B cell (primary cell): Measurements from ENCODE around the gene MFSD8. TPM values are rescaled to one million over a fixed set of nuclear protein-coding genes. Genes with fewer than 3 reads are reported as not detected.

ENCODE experiments used
- ATAC-seq: fragments of 200-7000 bp; cut with Tn5 transposase; one replicate; pipeline ENCODE4 v1.10.0; 2021; ENCODE audit warnings: low read depth, mild to moderate bottlenecking, moderate number of reproducible peaks, moderate library complexity
- CTCF ChIA-PET: fragments of 350-600 bp; sonication (Branson Sonifier 250); formaldehyde crosslinking; loops from one replicate; lab custom pipeline; 2021; ENCODE audit warnings: antibody characterized with exemption, inconsistent platforms; lab: Charles Lee
- POLR2A ChIA-PET: fragments of 350-600 bp; sonication (Branson Sonifier 250); formaldehyde crosslinking; loops from one replicate; lab custom pipeline; 2021; ENCODE audit warnings: antibody characterized with exemption; lab: Charles Lee
- DNase-seq: peaks from one replicate; pipeline ENCODE4 v3.0.0; 2013
- H2AFZ ChIP-seq: 2 replicates; pipeline ENCODE4 v1.6.1; 2012; ENCODE audit warnings: mild to moderate bottlenecking, low read depth, low read length; ENCODE audit not compliant: insufficient read depth, poor library complexity, severe bottlenecking
- H3K27ac ChIP-seq, 2 donors: 1 replicate in 1 of 2; 2 replicates in 1 of 2; pipeline ENCODE4 v1.5.1; 2012 to 2013; ENCODE audit warnings: low read length in 2 of 2, mild to moderate bottlenecking in 2 of 2, moderate library complexity in 1 of 2
- H3K27me3 ChIP-seq, 4 experiments: fragments of 200-600 bp in 1 of 4; sonication (generic) in 1 of 4; replicated peaks in 1 of 4; 1 replicate in 2 of 4; 2 replicates in 2 of 4; pipeline versions ENCODE4 v1.6.1 to v1.7.0; 2013 to 2016; ENCODE audit warnings: low read length in 3 of 4, mild to moderate bottlenecking in 2 of 4, mixed read lengths in 1 of 4, moderate library complexity in 1 of 4; ENCODE audit not compliant: insufficient read depth in 4 of 4, control insufficient read depth in 3 of 4; ENCODE audit errors: control extremely low read depth in 1 of 4
- H3K36me3 ChIP-seq, 2 experiments: replicated peaks in 1 of 2; 1 replicate in 1 of 2; 2 replicates in 1 of 2; pipeline versions ENCODE4 v1.6.1 to v1.7.1; 2013; ENCODE audit warnings: low read length in 1 of 2; ENCODE audit not compliant: insufficient read depth in 2 of 2, control insufficient read depth in 1 of 2; ENCODE audit errors: control extremely low read depth in 1 of 2, extremely low read depth in 1 of 2
- H3K4me1 ChIP-seq, 2 donors: fragments of 200-600 bp in 1 of 2; sonication (generic) in 1 of 2; 1 replicate in 1 of 2; 2 replicates in 1 of 2; pipeline versions ENCODE4 v1.5.1 to v1.6.1; 2013 to 2017; ENCODE audit warnings: low read length in 2 of 2; ENCODE audit not compliant: control insufficient read depth in 2 of 2, insufficient read depth in 2 of 2
- H3K4me2 ChIP-seq: replicated peaks from 2 replicates; pipeline ENCODE3; 2012; ENCODE audit warnings: mild to moderate bottlenecking, low read depth, low read length; ENCODE audit not compliant: poor library complexity, severe bottlenecking
- H3K4me3 ChIP-seq, 5 experiments: fragments of 200-600 bp in 1 of 5; sonication (generic) in 1 of 5; 1 replicate in 3 of 5; 2 replicates in 2 of 5; pipeline versions ENCODE4 v1.5.1 to v1.7.0; 2011 to 2016; ENCODE audit warnings: low read length in 4 of 5, mild to moderate bottlenecking in 4 of 5, low read depth in 2 of 5, control low read depth in 1 of 5, moderate library complexity in 1 of 5; ENCODE audit not compliant: insufficient read depth in 1 of 5; ENCODE audit errors: control extremely low read depth in 1 of 5, extremely low read depth in 1 of 5
- H3K79me2 ChIP-seq: fragments of 200-600 bp; sonication (generic); one replicate; pipeline ENCODE4 v1.6.0; 2016; ENCODE audit warnings: low read length; ENCODE audit not compliant: control insufficient read depth, insufficient read depth
- H3K9ac ChIP-seq: fragments of 200-600 bp; sonication (generic); 2 replicates; pipeline ENCODE4 v1.6.1; 2017; ENCODE audit warnings: mild to moderate bottlenecking, low read length, moderate library complexity
- H3K9me3 ChIP-seq, 3 donors: one replicate each; pipeline versions ENCODE4 v1.6.1 to v1.7.1; 2013; ENCODE audit warnings: low read length in 2 of 3; ENCODE audit not compliant: control insufficient read depth in 2 of 3, insufficient read depth in 1 of 3; ENCODE audit errors: control extremely low read depth in 1 of 3
- H4K20me1 ChIP-seq: 2 replicates; pipeline ENCODE4 v1.6.0; 2012; ENCODE audit warnings: mild to moderate bottlenecking, low read length; ENCODE audit not compliant: insufficient read depth, control insufficient read depth, poor library complexity, severe bottlenecking
- H3K27ac Mint-ChIP-seq: one replicate; pipeline ENCODE4 v1.8.0; 2021; ENCODE audit warnings: mixed read lengths
- H3K27me3 Mint-ChIP-seq: one replicate; pipeline ENCODE4 v1.8.0; 2021; ENCODE audit warnings: mixed read lengths
- H3K4me1 Mint-ChIP-seq: one replicate; pipeline ENCODE4 v1.8.0; 2021; ENCODE audit warnings: mixed read lengths
- H3K4me3 Mint-ChIP-seq: one replicate; pipeline ENCODE4 v1.8.0; 2021; ENCODE audit warnings: mixed read lengths
- H3K9me3 Mint-ChIP-seq: one replicate; pipeline ENCODE4 v1.8.0; 2022; ENCODE audit warnings: mixed read lengths; ENCODE audit not compliant: insufficient read depth
- CTCF ChIP-seq: fragments of 200-600 bp; IDR thresholded peaks from one replicate; pipeline ENCODE4 v1.8.0; 2022; ENCODE audit warnings: antibody characterized with exemption, mild to moderate bottlenecking
- EZH2 ChIP-seq: IDR thresholded peaks from 2 replicates; pipeline ENCODE4 v1.6.1; 2012; ENCODE audit warnings: borderline replicate concordance, low read depth, mild to moderate bottlenecking, moderate library complexity, low read length; ENCODE audit not compliant: insufficient read depth, poor library complexity, severe bottlenecking
- WGBS: methylation state at CpG from one replicate; pipeline ENCODE4 v1.1.5; 2013; ENCODE audit warnings: missing lambda C conversion rate; ENCODE audit not compliant: insufficient coverage; 5-methylcytosine and 5-hydroxymethylcytosine counted together
- intact Hi-C: fragments of 100-400 bp; cut with micrococcal nuclease; formaldehyde crosslinking; loops from one replicate; pipeline ENCODE4 v1.10.0; 2022
- polyA plus RNA-seq: library from polyadenylated mRNA; depleted of rRNA; stranded (reverse); fragments of >200 nt; gene quantifications from 2 replicates; pipeline ENCODE4 v1.2.3, GENCODE V29; 2012
- total RNA-seq, 2 donors: library from RNA; stranded (reverse); fragments of 120-200 nt in 1 of 2; gene quantifications; 1 replicate in 1 of 2; 2 replicates in 1 of 2; pipeline versions ENCODE4 v1.2.3 to v1.2.4, GENCODE V29; 2013 to 2022

The MFSD8 gene
- total and polyA plus RNA-seq, 2 donors (not counting 1 experiment from before 2014, with no cell fraction given), result 18.4 to 53.1 TPM

DNA sequence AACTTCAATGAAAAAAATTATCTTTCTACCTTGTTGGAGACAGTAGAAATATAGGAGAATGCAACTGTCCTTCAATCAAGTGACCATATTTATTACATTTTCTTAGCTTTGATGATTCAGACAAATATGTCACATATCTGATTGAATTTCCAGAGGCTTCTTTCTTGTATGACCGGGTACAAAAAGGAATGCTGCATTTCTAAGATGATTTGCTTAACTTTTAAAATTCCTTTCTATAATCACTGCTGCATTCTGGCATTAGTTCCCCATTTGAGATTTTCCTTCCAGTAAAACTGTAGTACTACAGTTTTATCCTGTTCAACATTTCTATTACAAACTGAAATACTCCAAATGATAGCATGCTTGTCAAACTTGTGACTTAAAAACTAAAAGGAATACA is 5.2 kb downstream of the MFSD8 start:
- H3K4me1 ChIP-seq, result peaks cover 0 to 6% of the 10 kb centered on the region in 2 donors
- no peak overlapping the region for H3K27ac ChIP-seq
- no peak for ATAC-seq
- H4K20me1 ChIP-seq, result peaks cover 11% of the 10 kb centered on the region
- TF ChIP-seq EZH2 (no peak), CTCF (no peak)
- Mint-ChIP-seq H3K9me3 (no peaks in the 10 kb centered on the region), H3K27me3 (no peaks in the 10 kb centered on the region), H3K4me3 (no peak overlapping the region), H3K27ac (no peak overlapping the region), H3K4me1 (peaks cover 22% of the 10 kb centered on the region)
- ChIA-PET CTCF (no interaction called here), POLR2A (no interaction called here)
- no CpG with 5 or more reads among the region's 1 CpG for WGBS
- H3K9ac ChIP-seq, result no peak overlapping the region
- DNase-seq, result no peak
- H3K36me3 ChIP-seq, result peaks cover 4 to 12% of the 10 kb centered on the region in 2 experiments
- no peak overlapping the region for H3K4me3 ChIP-seq
- H3K9me3 ChIP-seq, result no peaks in the 10 kb centered on the region
- H3K27me3 ChIP-seq, result no peaks in the 10 kb centered on the region
- no peak overlapping the region for H3K4me2 ChIP-seq
- no peak overlapping the region for H2AFZ ChIP-seq
- intact Hi-C loops, result no loop called here
- peaks cover 43% of the 10 kb centered on the region for H3K79me2 ChIP-seq

DNA sequence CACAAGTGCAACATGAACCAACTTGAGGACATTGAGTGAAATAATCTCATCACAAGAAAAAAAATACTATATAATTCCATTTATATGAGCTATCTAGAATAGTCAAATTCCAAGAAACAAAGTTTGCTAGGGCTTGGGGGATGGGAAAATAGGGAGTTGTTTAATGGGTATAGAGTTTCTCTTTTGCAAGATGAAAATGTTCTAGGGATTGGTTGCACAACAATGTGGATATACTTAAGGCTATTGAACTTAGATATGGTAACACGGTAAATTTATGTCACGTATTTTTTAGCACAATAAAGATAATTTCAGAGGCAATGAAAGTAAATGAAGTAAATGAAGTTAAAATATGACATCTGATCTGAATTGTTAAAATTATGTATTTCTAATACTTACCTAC is 7.9 kb downstream of the MFSD8 start:
- CTCF ChIA-PET, result no interaction called here

More for the DNA sequence above, 7.9 kb downstream of the MFSD8 start:
- Histone ChIP-seq H4K20me1 (peaks cover 7% of the 10 kb centered on the region), H3K79me2 (peaks cover 46% of the 10 kb centered on the region), H3K9me3 (no peaks in the 10 kb centered on the region), H3K27ac (no peak overlapping the region), H3K9ac (no peak overlapping the region), H3K36me3 (peaks cover 4 to 13% of the 10 kb centered on the region in 2 experiments), H2AFZ (no peak overlapping the region), H3K4me3 (no peak overlapping the region), H3K4me1 (no peaks in the 10 kb centered on the region), H3K4me2 (no peak overlapping the region), H3K27me3 (no peaks in the 10 kb centered on the region)
- Mint-ChIP-seq H3K27me3 (no peaks in the 10 kb centered on the region), H3K27ac (no peak overlapping the region), H3K9me3 (no peaks in the 10 kb centered on the region), H3K4me1 (peaks cover 6% of the 10 kb centered on the region), H3K4me3 (no peak overlapping the region)
- no peak for ATAC-seq
- POLR2A ChIA-PET, result no interaction called here
- intact Hi-C loops, result no loop called here
- TF ChIP-seq EZH2 (no peak), CTCF (no peak)
- WGBS, result no CpG with 5 or more reads among the region's 2 CpGs
- no peak for DNase-seq
